Cerebellar nuclear complex (tissue), 1 donor: ENCODE data around the gene TMEM245.
"Not testable (repeated sequence)": the region's sequence is repeated elsewhere in the genome, so short reads cannot be mapped to it uniquely, and the experiment has no call there.

Experiments
- DNase-seq, 2 experiments: peaks; one replicate each; lab custom pipeline; 2025; lab: John Stamatoyannopoulos, UW

The TMEM245 gene

GRCh38 chr9:108991479-108991878, 128.3 kb downstream of the TMEM245 start:
- no peak for DNase-seq

GRCh38 chr9:108983885-108984284, 135.9 kb downstream of the TMEM245 start:
- no peak for DNase-seq

- DNase-seq, result no peak
Measured at GRCh38 chr9:108980893-108981292, 138.9 kb downstream of the TMEM245 start.

GRCh38 chr9:108978205-108978604, 141.5 kb downstream of the TMEM245 start:
- DNase-seq, result no peak

GRCh38 chr9:108973895-108974294, 145.9 kb downstream of the TMEM245 start:
- DNase-seq, result no peak

- no peak for DNase-seq
Measured at GRCh38 chr9:108972626-108973209, 147.0 kb downstream of the TMEM245 start.

GRCh38 chr9:108972186-108972585, 147.6 kb downstream of the TMEM245 start:
- DNase-seq, result no peak

GRCh38 chr9:108971392-108971791, 148.4 kb downstream of the TMEM245 start:
- DNase-seq, result not testable (repeated sequence)

- DNase-seq, result no peak
Measured at GRCh38 chr9:108967916-108968315, 151.8 kb downstream of the TMEM245 start.
